GM23248 (cell line): Measurements from ENCODE around the gene HOXA10. TPM values are rescaled to one million over a fixed set of nuclear protein-coding genes. Genes with fewer than 3 reads are reported as not detected.
A peak's percentile ranks its signal among the peaks of the same experiment; 100 is the strongest.

Experiments used
- DNase-seq: peaks from one replicate; pipeline ENCODE4 v3.0.0-alpha.2; 2015
- H2AFZ ChIP-seq: fragments of 200-600 bp; sonication (generic); 2 replicates; pipeline ENCODE4 v1.6.1; 2016; ENCODE audit warnings: antibody characterized with exemption
- H3F3A ChIP-seq: fragments of 200-600 bp; sonication (generic); 2 replicates; pipeline ENCODE4 v1.6.1; 2016; ENCODE audit warnings: mild to moderate bottlenecking, antibody characterized with exemption, mixed run types; ENCODE audit not compliant: insufficient read depth
- H3K27ac ChIP-seq: fragments of 200-600 bp; sonication (generic); 2 replicates; pipeline ENCODE4 v1.5.1; 2016; ENCODE audit warnings: mild to moderate bottlenecking
- H3K27me3 ChIP-seq: fragments of 200-600 bp; sonication (generic); replicated peaks from 2 replicates; pipeline ENCODE4 v1.6.1; 2016; ENCODE audit warnings: mild to moderate bottlenecking; ENCODE audit not compliant: insufficient read depth
- H3K36me3 ChIP-seq: fragments of 200-600 bp; sonication (generic); 2 replicates; pipeline ENCODE4 v1.6.1; 2016; ENCODE audit warnings: low read depth, mild to moderate bottlenecking
- H3K4me1 ChIP-seq: fragments of 200-600 bp; sonication (generic); 2 replicates; pipeline ENCODE4 v1.6.1; 2016; ENCODE audit warnings: mild to moderate bottlenecking; ENCODE audit not compliant: insufficient read depth
- H3K4me2 ChIP-seq: fragments of 200-600 bp; sonication (generic); one replicate; pipeline ENCODE4 v1.6.1; 2016; ENCODE audit warnings: mild to moderate bottlenecking; ENCODE audit not compliant: unreplicated experiment
- H3K4me3 ChIP-seq: fragments of 200-600 bp; sonication (generic); 2 replicates; pipeline ENCODE4 v1.5.1; 2016; ENCODE audit warnings: mild to moderate bottlenecking
- H3K79me2 ChIP-seq: fragments of 200-600 bp; sonication (generic); 2 replicates; pipeline ENCODE4 v1.6.1; 2016; ENCODE audit warnings: mild to moderate bottlenecking; ENCODE audit not compliant: insufficient read depth
- H3K9ac ChIP-seq: fragments of 200-600 bp; sonication (generic); 2 replicates; pipeline ENCODE4 v1.6.1; 2016; ENCODE audit warnings: mild to moderate bottlenecking
- H3K9me2 ChIP-seq: fragments of 200-600 bp; sonication (generic); 2 replicates; pipeline ENCODE4 v1.6.1; 2016; ENCODE audit warnings: mixed run types, mild to moderate bottlenecking, moderate library complexity; ENCODE audit not compliant: insufficient read depth
- H3K9me3 ChIP-seq: fragments of 200-600 bp; sonication (generic); one replicate; pipeline ENCODE4 v1.6.1; 2017; ENCODE audit warnings: low read depth
- H4K20me1 ChIP-seq: fragments of 200-600 bp; sonication (generic); 2 replicates; pipeline ENCODE4 v1.6.0; 2016; ENCODE audit not compliant: insufficient read depth
- EZH2 ChIP-seq: fragments of 200-600 bp; sonication (generic); IDR thresholded peaks from 2 replicates; pipeline ENCODE4 v1.6.1; 2018; ENCODE audit warnings: antibody characterized with exemption, mild to moderate bottlenecking; ENCODE audit not compliant: insufficient read depth, poor library complexity, severe bottlenecking
- EZH2phosphoT487 ChIP-seq: fragments of 200-600 bp; sonication (generic); IDR thresholded peaks from 2 replicates; pipeline ENCODE4 v1.6.1; 2018; ENCODE audit warnings: antibody characterized with exemption, moderate library complexity, mild to moderate bottlenecking, low read depth; ENCODE audit not compliant: insufficient read depth
- WGBS, 2 experiments: methylation state at CpG; one replicate each; pipeline ENCODE4 v1.1.6; 2015 to 2017; ENCODE audit warnings: low lambda C conversion rate in 2 of 2, low coverage in 1 of 2; ENCODE audit errors: missing lambda C conversion rate in 2 of 2; 5-methylcytosine and 5-hydroxymethylcytosine counted together
- in situ Hi-C: fragments of 300-500 bp; cut with MboI; formaldehyde crosslinking; loops from 2 replicates; pipeline ENCODE4 v1.15.0; 2020
- polyA plus RNA-seq: library from polyadenylated mRNA; unstranded; fragments of >200 nt; fragmentation: Nextera tagmentation; extraction: Ambion mirVana; gene quantifications from 2 replicates; pipeline ENCODE4 v1.2.1, GENCODE V29; 2016
- total RNA-seq: library from RNA; depleted of rRNA; stranded (reverse); fragments of >200 nt; shearing (Covaris generic); gene quantifications from 2 replicates; pipeline ENCODE4 v1.2.3, GENCODE V29; 2014

Gene HOXA10
- total and polyA plus RNA-seq, 2 experiments from 2014 or later = 28.0 to 29.3 TPM

DNA sequence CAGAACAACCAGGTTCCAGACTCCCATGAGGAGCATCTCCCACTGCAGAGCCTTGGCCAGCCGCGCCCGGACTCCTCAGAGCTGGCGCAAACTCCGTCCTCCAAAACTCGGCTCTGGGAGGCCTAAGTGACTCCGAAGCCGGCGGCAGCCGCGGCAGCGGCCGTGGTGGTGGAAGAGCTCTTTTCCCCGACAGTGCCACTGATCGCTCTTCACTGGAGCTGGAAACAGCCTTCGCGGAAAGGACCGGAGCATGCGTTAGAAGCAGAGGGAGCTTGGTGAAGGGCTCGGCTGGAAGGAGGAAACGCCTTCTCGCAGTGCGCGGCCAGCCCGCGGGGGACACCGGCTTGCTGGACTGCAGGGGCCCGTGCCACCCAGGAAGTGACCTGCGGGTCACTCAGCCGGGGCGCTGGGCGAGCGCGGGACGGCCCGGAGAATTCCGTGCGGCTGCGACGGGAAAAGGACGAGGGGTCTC is 30.8 kb upstream of the HOXA10 start:
- DNase-seq = peak; percentile 64
- H3F3A ChIP-seq = peaks cover 5% of the 10 kb centered on the region; the same call in 1 of the 2 replicates
- peak overlapping the region; percentile 13; the same call in 1 of the 2 replicates for H3K9ac ChIP-seq
- TF ChIP-seq EZH2phosphoT487 (no peak), EZH2 (no peak)
- no peaks in the 10 kb centered on the region for H3K9me3 ChIP-seq
- H4K20me1 ChIP-seq = no peaks in the 10 kb centered on the region
- 11% methylated on average over 40 to 41 of the region's 41 CpGs for WGBS, 2 experiments
- no peaks in the 10 kb centered on the region for H3K4me1 ChIP-seq
- no peak overlapping the region for H3K27ac ChIP-seq
- H3K79me2 ChIP-seq = no peaks in the 10 kb centered on the region
- peak overlapping the region; percentile 69 for H3K4me2 ChIP-seq
- H3K4me3 ChIP-seq = peak overlapping the region; percentile 61
- H2AFZ ChIP-seq = peak overlapping the region; percentile 76
- H3K9me2 ChIP-seq = no peaks in the 10 kb centered on the region
- peaks cover 28% of the 10 kb centered on the region for H3K27me3 ChIP-seq
- H3K36me3 ChIP-seq = no peaks in the 10 kb centered on the region
- in situ Hi-C loops = loop anchor here (10.0 kb wide), 3 partner anchors 380 to 720 kb away; no protein-coding TSS in a partner anchor

DNA sequence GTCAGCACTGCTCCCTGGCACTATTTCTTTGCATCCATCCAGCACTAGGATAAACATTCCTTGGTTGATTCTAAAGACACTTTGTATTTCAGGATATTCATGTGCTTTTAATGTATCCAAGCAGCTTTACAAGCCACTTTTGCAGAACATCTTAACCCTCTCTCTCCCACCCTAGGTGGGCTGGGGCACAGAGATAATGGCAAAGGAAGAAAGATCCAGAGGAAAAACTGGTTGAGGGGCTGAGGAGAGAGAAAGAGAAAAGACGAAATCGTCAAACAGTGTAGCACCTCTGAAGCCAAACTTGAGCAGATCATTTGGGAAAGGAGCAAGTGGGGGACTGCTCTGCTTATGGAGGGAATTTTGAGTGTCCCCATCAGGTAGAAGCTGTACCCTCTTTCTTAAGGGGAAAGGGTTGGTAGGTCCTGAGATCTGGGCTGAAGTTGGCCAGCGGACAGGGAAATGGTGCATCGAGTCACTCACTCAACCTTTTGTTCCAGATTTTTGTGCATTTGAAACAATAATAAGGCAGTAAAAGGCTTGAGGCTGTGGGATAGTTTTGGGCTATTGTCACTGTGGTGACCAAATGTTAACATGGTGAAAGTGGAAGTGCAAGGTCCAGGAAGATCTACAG is 30.0 kb upstream of the HOXA10 start:
- Histone ChIP-seq H2AFZ (no peak overlapping the region), H3K9me3 (no peaks in the 10 kb centered on the region), H3K79me2 (no peaks in the 10 kb centered on the region), H3K9me2 (no peaks in the 10 kb centered on the region), H3K9ac (no peak overlapping the region), H3K27ac (no peak overlapping the region), H3F3A (peaks cover 5% of the 10 kb centered on the region; the same call in 1 of the 2 replicates), H3K4me2 (no peak overlapping the region), H3K4me1 (no peaks in the 10 kb centered on the region), H3K36me3 (no peaks in the 10 kb centered on the region), H3K4me3 (no peak overlapping the region), H4K20me1 (no peaks in the 10 kb centered on the region), H3K27me3 (peaks cover 28% of the 10 kb centered on the region)
- no peak for TF ChIP-seq EZH2
- TF ChIP-seq EZH2phosphoT487 = no peak
- 95% methylated on average over 4 of the region's 4 CpGs for WGBS, 2 experiments
- in situ Hi-C loops = loop anchor here (10.0 kb wide), 3 partner anchors 381 to 721 kb away; no protein-coding TSS in a partner anchor
- DNase-seq = no peak

DNA sequence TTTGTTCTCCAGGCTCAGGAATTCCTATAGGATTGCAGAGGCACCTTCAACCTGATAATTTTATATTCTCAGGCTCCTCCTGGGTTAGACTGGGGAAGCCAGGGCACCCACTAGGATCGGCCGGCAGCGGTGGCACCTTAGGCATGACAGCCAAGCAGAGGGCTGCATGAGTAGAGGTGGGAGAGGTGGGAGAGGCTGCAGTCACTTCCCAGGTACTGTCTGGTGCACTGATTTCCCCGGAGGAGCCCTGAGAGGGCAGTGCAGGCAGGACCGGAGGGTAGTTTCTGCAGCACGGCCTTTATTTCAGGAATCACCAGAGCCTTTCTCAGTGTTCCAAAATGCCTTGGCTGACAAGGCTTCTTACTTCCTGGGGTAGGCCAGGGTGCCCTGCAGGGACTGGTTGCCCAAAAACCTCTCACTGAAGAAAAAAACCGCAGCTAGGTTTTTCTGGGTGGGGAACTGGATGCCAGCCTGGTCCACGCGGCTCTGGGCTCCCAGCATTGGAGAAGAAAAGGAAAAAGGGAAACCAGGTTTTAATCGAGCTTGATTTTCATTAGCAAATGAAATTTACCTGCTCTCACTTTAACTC is 29.3 kb upstream of the HOXA10 start:
- WGBS, 2 experiments = 71 to 78% methylated on average over 10 of the region's 10 CpGs
- H3K4me1 ChIP-seq = no peaks in the 10 kb centered on the region
- H3F3A ChIP-seq = peaks cover 5% of the 10 kb centered on the region; the same call in 1 of the 2 replicates
- H3K9me2 ChIP-seq = no peaks in the 10 kb centered on the region
- H4K20me1 ChIP-seq = no peaks in the 10 kb centered on the region
- H3K9ac ChIP-seq = no peak overlapping the region
- H3K27me3 ChIP-seq = peaks cover 34% of the 10 kb centered on the region
- H3K4me3 ChIP-seq = no peak overlapping the region
- in situ Hi-C loops = loop anchor here (10.0 kb wide), 3 partner anchors 381 to 721 kb away; no protein-coding TSS in a partner anchor
- H3K9me3 ChIP-seq = no peaks in the 10 kb centered on the region
- H3K27ac ChIP-seq = no peak overlapping the region
- no peaks in the 10 kb centered on the region for H3K79me2 ChIP-seq
- H3K36me3 ChIP-seq = no peaks in the 10 kb centered on the region
- no peak overlapping the region for H2AFZ ChIP-seq
- no peak for DNase-seq
- H3K4me2 ChIP-seq = no peak overlapping the region
- no peak for TF ChIP-seq EZH2
- no peak for TF ChIP-seq EZH2phosphoT487

DNA sequence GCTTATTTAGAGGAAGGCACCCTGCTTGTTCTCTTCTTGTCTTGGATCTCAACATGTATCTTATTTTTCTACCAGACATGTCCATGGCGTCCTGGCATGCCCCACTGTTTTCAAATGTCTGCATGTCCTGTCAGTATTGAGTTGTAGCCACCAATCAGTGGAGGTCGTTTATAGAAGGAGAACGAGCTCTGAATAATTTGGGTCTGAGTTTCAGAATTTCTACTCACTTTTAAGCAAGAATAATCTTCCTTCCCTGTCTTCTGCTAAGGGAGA is 28.7 kb upstream of the HOXA10 start:
- no peak overlapping the region for H3K4me3 ChIP-seq
- H3K79me2 ChIP-seq = no peaks in the 10 kb centered on the region
- no peak overlapping the region for H3K4me2 ChIP-seq
- peaks cover 5% of the 10 kb centered on the region; the same call in 1 of the 2 replicates for H3F3A ChIP-seq
- H3K27me3 ChIP-seq = peaks cover 38% of the 10 kb centered on the region
- no peak overlapping the region for H3K9ac ChIP-seq
- 95 to 98% methylated on average over 3 of the region's 3 CpGs for WGBS, 2 experiments
- no peaks in the 10 kb centered on the region for H4K20me1 ChIP-seq
- no peak overlapping the region for H2AFZ ChIP-seq
- no peaks in the 10 kb centered on the region for H3K9me2 ChIP-seq
- in situ Hi-C loops = loop anchor here (10.0 kb wide), 3 partner anchors 382 to 722 kb away; no protein-coding TSS in a partner anchor
- TF ChIP-seq EZH2phosphoT487 (no peak), EZH2 (no peak)
- H3K9me3 ChIP-seq = no peaks in the 10 kb centered on the region
- H3K27ac ChIP-seq = no peak overlapping the region
- no peak for DNase-seq
- no peaks in the 10 kb centered on the region for H3K36me3 ChIP-seq
- H3K4me1 ChIP-seq = no peaks in the 10 kb centered on the region
